Neural progenitor cell (in vitro differentiated cells): ENCODE results near the gene EPHA1. TPM values are rescaled to one million over a fixed set of nuclear protein-coding genes. Genes with fewer than 3 reads are reported as not detected.
"Not testable (repeated sequence)": the region's sequence is repeated elsewhere in the genome, so short reads cannot be mapped to it uniquely, and the experiment has no call there.

Experiments
- DNase-seq: peaks from one replicate; pipeline ENCODE4 v3.0.0-alpha.2; 2016; ENCODE audit warnings: low spot score
- H2AFZ ChIP-seq: fragments of 200-600 bp; sonication (generic); replicated peaks from 2 replicates; pipeline ENCODE4 v1.6.1; 2016; ENCODE audit warnings: antibody characterized with exemption
- H3F3A ChIP-seq: fragments of 200-600 bp; sonication (generic); 2 replicates; pipeline ENCODE4 v1.6.1; 2016; ENCODE audit warnings: antibody characterized with exemption, low read depth
- H3K27ac ChIP-seq: fragments of 200-600 bp; sonication (generic); 2 replicates; pipeline ENCODE4 v1.5.1; 2016; ENCODE audit warnings: mild to moderate bottlenecking
- H3K27me3 ChIP-seq: fragments of 200-600 bp; sonication (generic); 2 replicates; pipeline ENCODE4 v1.6.1; 2016; ENCODE audit warnings: mild to moderate bottlenecking, moderate library complexity
- H3K36me3 ChIP-seq: fragments of 200-600 bp; sonication (generic); 2 replicates; pipeline ENCODE4 v1.5.1; 2016
- H3K4me1 ChIP-seq: fragments of 200-600 bp; sonication (generic); 2 replicates; pipeline ENCODE4 v1.6.1; 2016; ENCODE audit warnings: mixed run types
- H3K4me2 ChIP-seq: fragments of 200-600 bp; sonication (generic); 2 replicates; pipeline ENCODE4 v1.6.1; 2016
- H3K4me3 ChIP-seq: fragments of 200-600 bp; sonication (generic); 2 replicates; pipeline ENCODE4 v1.5.1; 2016
- H3K79me2 ChIP-seq: fragments of 200-600 bp; sonication (generic); 2 replicates; pipeline ENCODE4 v1.6.1; 2016; ENCODE audit warnings: low read depth
- H3K9ac ChIP-seq: fragments of 200-600 bp; sonication (generic); 2 replicates; pipeline ENCODE4 v1.6.1; 2016
- H3K9me3 ChIP-seq: fragments of 200-600 bp; sonication (generic); 2 replicates; pipeline ENCODE4 v1.5.1; 2016; ENCODE audit warnings: low read depth
- H4K20me1 ChIP-seq: fragments of 200-600 bp; sonication (generic); 2 replicates; pipeline ENCODE4 v1.6.1; 2016; ENCODE audit warnings: low read depth
- H3K27ac Mint-ChIP-seq: 3 replicates; pipeline ENCODE4 v1.8.0; 2021; ENCODE audit warnings: mixed read lengths
- H3K27me3 Mint-ChIP-seq: 2 replicates; pipeline ENCODE4 v1.8.0; 2022; ENCODE audit warnings: low read depth, mild to moderate bottlenecking, inconsistent platforms, moderate library complexity, mixed read lengths; ENCODE audit not compliant: insufficient read depth
- H3K36me3 Mint-ChIP-seq: 3 replicates; pipeline ENCODE4 v1.8.0; 2021; ENCODE audit warnings: mixed read lengths
- H3K4me1 Mint-ChIP-seq: 3 replicates; pipeline ENCODE4 v1.8.0; 2021; ENCODE audit warnings: mixed read lengths
- H3K4me3 Mint-ChIP-seq: 3 replicates; pipeline ENCODE4 v1.8.0; 2021; ENCODE audit warnings: mild to moderate bottlenecking, moderate library complexity, mixed read lengths
- H3K9me3 Mint-ChIP-seq: 3 replicates; pipeline ENCODE4 v1.8.0; 2020; ENCODE audit warnings: mixed read lengths
- EZH2 ChIP-seq: fragments of 200-600 bp; sonication (generic); IDR thresholded peaks from 2 replicates; pipeline ENCODE4 v1.6.1; 2017; ENCODE audit warnings: antibody characterized with exemption, mild to moderate bottlenecking, moderate library complexity
- EZH2phosphoT487 ChIP-seq: fragments of 200-600 bp; sonication (generic); IDR thresholded peaks from 2 replicates; pipeline ENCODE4 v1.6.1; 2017; ENCODE audit warnings: antibody characterized with exemption
- total RNA-seq: library from RNA; depleted of rRNA; stranded (reverse); fragments of >200 nt; gene quantifications from 2 replicates; pipeline ENCODE4 v1.2.3, GENCODE V29; 2015; ENCODE audit warnings: low replicate concordance
- TF ChIP-seq, protein P1 (sequence below): fragments of 200-600 bp; sonication (generic); IDR thresholded peaks from 2 replicates; pipeline ENCODE4 v1.5.1; 2017; ENCODE audit warnings: antibody characterized with exemption, mild to moderate bottlenecking

The EPHA1 gene
- total RNA-seq, 1 donor from 2014 or later: 4.1 TPM

DNA sequence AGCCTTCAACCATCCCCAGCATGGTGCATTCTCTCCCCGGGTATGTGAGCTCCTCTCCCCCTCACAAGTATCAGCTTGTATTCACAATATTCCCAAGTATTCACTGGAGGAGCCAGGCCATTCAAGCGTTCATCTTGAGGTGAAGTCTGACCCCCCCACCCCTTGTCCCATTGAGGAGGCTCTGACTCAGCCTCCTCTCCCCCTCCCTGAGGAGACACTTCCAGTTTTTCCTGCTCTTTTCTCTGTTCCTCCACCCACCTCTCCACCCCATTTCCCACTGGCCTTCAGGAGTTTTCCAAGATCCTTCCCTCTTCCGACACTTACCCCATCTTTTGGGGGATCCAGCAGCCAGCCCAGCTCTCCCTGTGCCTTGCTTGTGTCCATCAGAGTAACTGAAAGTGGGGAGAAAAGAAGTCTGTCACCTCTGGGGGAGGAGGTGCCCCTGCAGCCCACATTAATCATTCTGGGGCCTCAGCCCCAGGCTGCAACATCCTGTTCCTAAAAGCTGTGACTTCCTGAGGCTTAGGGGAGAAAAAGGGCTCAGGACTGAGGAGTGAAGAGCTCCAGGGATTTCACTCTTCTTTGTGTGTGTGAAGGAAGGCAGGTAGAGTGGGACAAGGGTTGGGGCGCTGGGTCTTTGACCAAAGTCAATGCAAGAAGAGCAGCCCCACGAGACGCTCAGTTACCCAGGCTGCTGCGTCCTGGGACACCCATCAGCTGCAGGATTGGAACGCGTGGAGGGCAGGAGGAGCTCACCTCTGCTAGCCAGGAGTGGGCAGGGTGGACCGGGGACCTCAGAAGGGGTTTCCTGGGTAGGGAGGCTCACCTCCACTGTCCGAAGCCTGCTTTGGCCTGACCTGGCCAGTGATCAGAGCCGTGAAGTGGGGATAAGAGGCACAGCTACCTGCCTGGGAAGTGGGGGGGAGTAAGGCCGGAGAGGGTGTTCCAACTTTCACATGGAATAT, 1.1 kb downstream of the EPHA1 start:
- no peaks in the 10 kb centered on the region for H3K79me2 ChIP-seq
- peak overlapping the region; percentile 91 for H3K4me2 ChIP-seq
- no peak overlapping the region for H2AFZ ChIP-seq

GRCh38 chr7:143406002-143406357, 2.7 kb downstream of the EPHA1 start:
- peaks cover 21% of the 10 kb centered on the region for H3K4me1 ChIP-seq
- peaks cover 14% of the 10 kb centered on the region for H3F3A ChIP-seq
- no peak overlapping the region for H2AFZ ChIP-seq
- no peak for DNase-seq
- peaks cover 9% of the 10 kb centered on the region for H3K27me3 ChIP-seq
- no peak overlapping the region for H3K4me3 Mint-ChIP-seq
- no peak overlapping the region for H3K4me2 ChIP-seq
- no peak for TF ChIP-seq EZH2phosphoT487
- TF ChIP-seq, protein P1, sequence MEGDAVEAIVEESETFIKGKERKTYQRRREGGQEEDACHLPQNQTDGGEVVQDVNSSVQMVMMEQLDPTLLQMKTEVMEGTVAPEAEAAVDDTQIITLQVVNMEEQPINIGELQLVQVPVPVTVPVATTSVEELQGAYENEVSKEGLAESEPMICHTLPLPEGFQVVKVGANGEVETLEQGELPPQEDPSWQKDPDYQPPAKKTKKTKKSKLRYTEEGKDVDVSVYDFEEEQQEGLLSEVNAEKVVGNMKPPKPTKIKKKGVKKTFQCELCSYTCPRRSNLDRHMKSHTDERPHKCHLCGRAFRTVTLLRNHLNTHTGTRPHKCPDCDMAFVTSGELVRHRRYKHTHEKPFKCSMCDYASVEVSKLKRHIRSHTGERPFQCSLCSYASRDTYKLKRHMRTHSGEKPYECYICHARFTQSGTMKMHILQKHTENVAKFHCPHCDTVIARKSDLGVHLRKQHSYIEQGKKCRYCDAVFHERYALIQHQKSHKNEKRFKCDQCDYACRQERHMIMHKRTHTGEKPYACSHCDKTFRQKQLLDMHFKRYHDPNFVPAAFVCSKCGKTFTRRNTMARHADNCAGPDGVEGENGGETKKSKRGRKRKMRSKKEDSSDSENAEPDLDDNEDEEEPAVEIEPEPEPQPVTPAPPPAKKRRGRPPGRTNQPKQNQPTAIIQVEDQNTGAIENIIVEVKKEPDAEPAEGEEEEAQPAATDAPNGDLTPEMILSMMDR: no peak
- TF ChIP-seq EZH2: no peak
- H3K27ac Mint-ChIP-seq: peak overlapping the region; percentile 74
- H3K9me3 ChIP-seq: no peaks in the 10 kb centered on the region
- H3K27ac ChIP-seq: no peak overlapping the region
- no peaks in the 10 kb centered on the region for H3K9me3 Mint-ChIP-seq
- H3K27me3 Mint-ChIP-seq: peaks cover 15% of the 10 kb centered on the region
- H3K9ac ChIP-seq: no peak overlapping the region
- no peak overlapping the region for H3K4me3 ChIP-seq
- no peaks in the 10 kb centered on the region for H3K36me3 Mint-ChIP-seq
- no peaks in the 10 kb centered on the region for H3K36me3 ChIP-seq
- H4K20me1 ChIP-seq: no peaks in the 10 kb centered on the region
- peaks cover 44% of the 10 kb centered on the region for H3K4me1 Mint-ChIP-seq
- no peaks in the 10 kb centered on the region for H3K79me2 ChIP-seq

More for the DNA sequence above, 1.1 kb downstream of the EPHA1 start:
- Histone ChIP-seq H3K4me1 (peaks cover 24% of the 10 kb centered on the region), H3K4me3 (peak overlapping the region; percentile 53), H3K27me3 (peaks cover 9% of the 10 kb centered on the region), H3K9me3 (no peaks in the 10 kb centered on the region), H3F3A (peaks cover 14% of the 10 kb centered on the region), H3K27ac (no peak overlapping the region), H4K20me1 (no peaks in the 10 kb centered on the region), H3K9ac (no peak overlapping the region), H3K36me3 (no peaks in the 10 kb centered on the region)
- peaks cover 15% of the 10 kb centered on the region for H3K27me3 Mint-ChIP-seq
- no peak overlapping the region for H3K27ac Mint-ChIP-seq
- H3K9me3 Mint-ChIP-seq: peaks cover 5% of the 10 kb centered on the region
- peak overlapping the region; percentile 30 for H3K4me3 Mint-ChIP-seq
- TF ChIP-seq, protein P1: no peak
- TF ChIP-seq EZH2 (no peak), EZH2phosphoT487 (no peak)
- H3K36me3 Mint-ChIP-seq: no peaks in the 10 kb centered on the region
- H3K4me1 Mint-ChIP-seq: peaks cover 47% of the 10 kb centered on the region
- DNase-seq: no peak

DNA sequence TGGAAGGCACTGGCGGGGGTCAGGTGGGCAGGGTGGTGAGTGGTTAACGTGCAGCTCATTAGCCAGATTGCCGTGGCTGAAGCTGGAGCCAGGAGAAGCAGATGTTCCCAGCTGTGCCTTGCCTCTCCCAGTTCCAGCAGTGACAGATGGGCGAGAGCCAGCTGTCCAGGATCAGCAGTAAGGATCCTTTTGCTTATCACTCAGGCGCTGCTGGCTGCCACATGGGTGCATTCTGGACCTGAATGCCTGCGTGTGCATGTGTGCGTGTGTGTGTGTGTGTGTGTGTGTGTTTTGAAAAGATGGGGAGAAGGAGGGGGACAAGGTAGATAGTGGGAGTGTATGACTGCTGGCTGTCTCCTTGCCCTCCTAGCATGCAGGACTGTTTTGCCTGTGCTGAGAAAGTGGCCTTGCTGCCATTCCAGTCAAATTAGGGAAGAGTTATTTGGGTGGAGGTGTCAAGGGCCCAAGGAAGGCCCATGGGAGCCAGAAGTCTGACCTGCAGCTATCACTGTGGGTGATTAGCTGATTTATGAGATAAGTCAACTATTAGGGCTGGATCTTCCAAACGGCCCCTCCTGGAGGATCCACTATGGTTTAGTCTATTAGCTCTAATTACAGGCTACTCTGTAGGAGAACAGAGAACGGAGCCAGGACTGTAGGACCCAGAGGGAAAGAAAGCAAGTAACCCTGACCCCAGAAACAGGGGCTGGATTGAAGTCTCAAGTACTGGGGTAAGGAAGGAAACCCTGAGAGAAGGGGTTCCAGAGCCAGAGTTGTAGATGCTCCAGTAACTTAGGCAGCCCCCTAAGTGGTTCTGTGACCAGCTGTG, 3.3 kb downstream of the EPHA1 start:
- Mint-ChIP-seq H3K27me3 (peaks cover 15% of the 10 kb centered on the region), H3K4me3 (no peak overlapping the region), H3K9me3 (no peaks in the 10 kb centered on the region), H3K27ac (peak overlapping the region; percentile 7), H3K4me1 (peaks cover 39% of the 10 kb centered on the region), H3K36me3 (no peaks in the 10 kb centered on the region)
- H3K36me3 ChIP-seq: no peaks in the 10 kb centered on the region
- H3K4me3 ChIP-seq: no peak overlapping the region
- peaks cover 9% of the 10 kb centered on the region for H3K27me3 ChIP-seq
- no peak for TF ChIP-seq EZH2phosphoT487
- no peak for TF ChIP-seq EZH2
- TF ChIP-seq, protein P1: no peak
- H3K27ac ChIP-seq: no peak overlapping the region
- no peak overlapping the region for H3K4me2 ChIP-seq
- no peak overlapping the region for H2AFZ ChIP-seq
- no peaks in the 10 kb centered on the region for H3K9me3 ChIP-seq
- peaks cover 16% of the 10 kb centered on the region for H3K4me1 ChIP-seq
- H3K9ac ChIP-seq: no peak overlapping the region
- no peaks in the 10 kb centered on the region for H3K79me2 ChIP-seq
- peaks cover 14% of the 10 kb centered on the region for H3F3A ChIP-seq
- H4K20me1 ChIP-seq: no peaks in the 10 kb centered on the region
- no peak for DNase-seq

- H3K36me3 Mint-ChIP-seq, H3K4me3 ChIP-seq, H3K27ac Mint-ChIP-seq, H3K9ac ChIP-seq, H3K4me1 ChIP-seq, H3K9me3 Mint-ChIP-seq, H3F3A ChIP-seq, H3K79me2 ChIP-seq, H3K27me3 ChIP-seq, H3K27ac ChIP-seq, H3K4me3 Mint-ChIP-seq, H3K27me3 Mint-ChIP-seq, H2AFZ ChIP-seq, H3K9me3 ChIP-seq, DNase-seq, H3K4me2 ChIP-seq, H4K20me1 ChIP-seq, H3K36me3 ChIP-seq: not testable (repeated sequence)
- peaks cover 17% of the 10 kb centered on the region for H3K4me1 Mint-ChIP-seq
These were observed 6.4 kb downstream of the EPHA1 start for GRCh38 chr7:143402233-143402632.
